ENCODE measurements around the gene SERPINE1.

SERPINE1 gene

GRCh38 chr7:101156866-101157589, 30.1 kb downstream of the SERPINE1 start:
- DNase-seq: no peak

GRCh38 chr7:101159696-101160674, 33.1 kb downstream of the SERPINE1 start:
- DNase-seq: no peak

GRCh38 chr7:101160910-101161309, 34.0 kb downstream of the SERPINE1 start:
- no peak for DNase-seq

- no peak for DNase-seq
Measured at GRCh38 chr7:101161692-101162471, 35.0 kb downstream of the SERPINE1 start.

- DNase-seq: peak; percentile 25
Measured at GRCh38 chr7:101162551-101163278, 35.8 kb downstream of the SERPINE1 start.

- DNase-seq: no peak
Measured at GRCh38 chr7:101163279-101164070, 36.6 kb downstream of the SERPINE1 start.

GRCh38 chr7:101164071-101164840, 37.4 kb downstream of the SERPINE1 start:
- no peak for DNase-seq

- DNase-seq: peak; percentile 76
Measured at GRCh38 chr7:101165075-101165957, 38.4 kb downstream of the SERPINE1 start, which contains the start of gene VGF. Gene VGF, minus strand, starts transcription at chr7:101165569. Its CDS starts 726 bp downstream, at chr7:101164843.

- DNase-seq: no peak
Measured at GRCh38 chr7:101165958-101166647, 39.2 kb downstream of the SERPINE1 start.

- DNase-seq: no peak
Measured at GRCh38 chr7:101166648-101166908, 39.7 kb downstream of the SERPINE1 start.

- DNase-seq: no peak
Measured at GRCh38 chr7:101166909-101167644, 40.2 kb downstream of the SERPINE1 start.

- no peak for DNase-seq
Measured at GRCh38 chr7:101167645-101168411, 40.9 kb downstream of the SERPINE1 start.

GRCh38 chr7:101168412-101169049, 41.6 kb downstream of the SERPINE1 start:
- DNase-seq: no peak

GRCh38 chr7:101169110-101169837, 42.4 kb downstream of the SERPINE1 start:
- DNase-seq: no peak

- peak; percentile 31 for DNase-seq
Measured at GRCh38 chr7:101169838-101170551, 43.1 kb downstream of the SERPINE1 start.

Data from NCI-H2107 (cell line).